Globus pallidus (tissue), 1 donor: ENCODE data around the gene MPP1.
"Not testable (repeated sequence)": the region's sequence is repeated elsewhere in the genome, so short reads cannot be mapped to it uniquely, and the experiment has no call there.

ENCODE experiments used
- DNase-seq: peaks from one replicate; pipeline ENCODE4 v3.0.0-alpha.2; 2015; ENCODE audit warnings: low spot score

The MPP1 gene

GRCh38 chrX:154804957-154805695 is at the start of gene MPP1:
TSS of gene MPP1 (minus strand) at chrX:154805485. CDS start at chrX:154805373, 112 bp downstream.
- peak; percentile 75 for DNase-seq

GRCh38 chrX:154850957-154851611 is 45.8 kb upstream of the MPP1 start:
- no peak for DNase-seq

GRCh38 chrX:154840856-154841255 is 35.6 kb upstream of the MPP1 start:
- peak; percentile 28 for DNase-seq

GRCh38 chrX:154836163-154836562 is 30.9 kb upstream of the MPP1 start:
- no peak for DNase-seq

GRCh38 chrX:154834562-154834961 is 29.3 kb upstream of the MPP1 start, which contains the start of gene SMIM9:
TSS of gene SMIM9 (minus strand) at chrX:154834662. CDS start at chrX:154830856, 3,806 bp downstream.
- no peak for DNase-seq

GRCh38 chrX:154833746-154834274 is 28.5 kb upstream of the MPP1 start:
- no peak for DNase-seq

- DNase-seq: no peak
Observed at GRCh38 chrX:154829926-154830442, 24.7 kb upstream of the MPP1 start.

- no peak for DNase-seq
Observed at GRCh38 chrX:154829134-154829533, 23.8 kb upstream of the MPP1 start.

- DNase-seq: no peak
Observed at GRCh38 chrX:154828016-154828408, 22.7 kb upstream of the MPP1 start.

- no peak for DNase-seq
Observed at GRCh38 chrX:154827194-154828015, 22.1 kb upstream of the MPP1 start.

- not testable (repeated sequence) for DNase-seq
Observed at GRCh38 chrX:154825586-154825985, 20.3 kb upstream of the MPP1 start.

- DNase-seq: no peak
Observed at GRCh38 chrX:154824638-154825037, 19.4 kb upstream of the MPP1 start.

GRCh38 chrX:154822029-154822428 is 16.7 kb upstream of the MPP1 start:
- no peak for DNase-seq

- DNase-seq: no peak
Observed at GRCh38 chrX:154821523-154821922, 16.2 kb upstream of the MPP1 start.

- DNase-seq: no peak
Observed at GRCh38 chrX:154819771-154820341, 14.6 kb upstream of the MPP1 start.

- DNase-seq: no peak
Observed at GRCh38 chrX:154818916-154819770, 13.9 kb upstream of the MPP1 start.

- DNase-seq: not testable (repeated sequence)
Observed at GRCh38 chrX:154817048-154817618, 11.8 kb upstream of the MPP1 start.

GRCh38 chrX:154816326-154816898 is 11.1 kb upstream of the MPP1 start:
- DNase-seq: not testable (repeated sequence)

GRCh38 chrX:154815274-154815818 is 10.1 kb upstream of the MPP1 start:
- no peak for DNase-seq

GRCh38 chrX:154813801-154814200 is 8.5 kb upstream of the MPP1 start:
- no peak for DNase-seq
